Spleen (tissue), 11 donors: ENCODE results near the gene CTRL. TPM values are rescaled to one million over a fixed set of nuclear protein-coding genes. Genes with fewer than 3 reads are reported as not detected.
A peak's percentile ranks its signal among the peaks of the same experiment; 100 is the strongest.

ENCODE experiments used
- DNase-seq: peaks from one replicate; pipeline ENCODE4 v3.0.0-alpha.2; 2020
- H3K27ac ChIP-seq, 8 donors: fragments of 200-600 bp; sonication (generic) in 7 of 8; 1 replicate in 4 of 8; 2 replicates in 4 of 8; pipeline versions ENCODE4 v1.5.0 to v1.8.0; 2016 to 2021; ENCODE audit warnings: inconsistent platforms in 4 of 8, mild to moderate bottlenecking in 4 of 8, moderate library complexity in 1 of 8
- H3K27me3 ChIP-seq, 7 donors: fragments of 200-600 bp; sonication (generic) in 6 of 7; replicated peaks in 1 of 7; 1 replicate in 4 of 7; 2 replicates in 3 of 7; pipeline versions ENCODE4 v1.5.0 to v1.8.0; 2016 to 2021; ENCODE audit warnings: inconsistent platforms in 3 of 7, mild to moderate bottlenecking in 1 of 7
- H3K36me3 ChIP-seq, 6 donors: fragments of 200-600 bp; sonication (generic) in 5 of 6; 1 replicate in 4 of 6; 2 replicates in 2 of 6; pipeline versions ENCODE4 v1.5.0 to v1.8.0; 2016 to 2021; ENCODE audit warnings: inconsistent platforms in 2 of 6
- H3K4me1 ChIP-seq, 6 donors: fragments of 200-600 bp; sonication (generic) in 5 of 6; 1 replicate in 3 of 6; 2 replicates in 3 of 6; pipeline versions ENCODE4 v1.5.0 to v1.8.0; 2016 to 2021; ENCODE audit warnings: inconsistent platforms in 3 of 6
- H3K4me3 ChIP-seq, 8 donors: fragments of 200-600 bp; sonication (generic) in 7 of 8; 1 replicate in 4 of 8; 2 replicates in 4 of 8; pipeline versions ENCODE4 v1.5.0 to v1.8.0; 2016 to 2021; ENCODE audit warnings: inconsistent platforms in 4 of 8, mild to moderate bottlenecking in 4 of 8, moderate library complexity in 2 of 8
- H3K9me3 ChIP-seq, 8 donors: fragments of 200-600 bp; sonication (generic) in 7 of 8; 1 replicate in 4 of 8; 2 replicates in 4 of 8; pipeline versions ENCODE4 v1.5.0 to v1.8.0; 2016 to 2021; ENCODE audit warnings: inconsistent platforms in 4 of 8
- POLR2A ChIP-seq, 3 donors: fragments of 450-650 bp; IDR thresholded peaks; one replicate each; pipeline ENCODE4 v1.5.1; 2017; ENCODE audit warnings: antibody characterized with exemption in 3 of 3, mild to moderate bottlenecking in 1 of 3
- POLR2AphosphoS5 ChIP-seq, 3 donors: sonication (generic); formaldehyde crosslinking; IDR thresholded peaks; one replicate each; pipeline ENCODE4 v1.5.1; 2017; ENCODE audit warnings: antibody characterized with exemption in 3 of 3
- WGBS, 5 donors: extraction: QIAGEN DNeasy Blood & Tissue Kit in 3 of 5; methylation state at CpG; one replicate each; pipeline versions ENCODE4 v1.1.5 to v1.1.7; 2013 to 2018; 5-methylcytosine and 5-hydroxymethylcytosine counted together
- intact Hi-C: fragments of 100-400 bp; cut with DNase I; formaldehyde crosslinking; loops from one replicate; pipeline ENCODE4 v1.15.0; 2023; ENCODE audit warnings: low total_unique reads
- polyA plus RNA-seq, 3 donors: library from polyadenylated mRNA; stranded (reverse); fragments of 200-250 nt; gene quantifications; one replicate each; pipeline ENCODE4 v1.2.1, GENCODE V29; 2013
- total RNA-seq, 7 donors: library from RNA; depleted of rRNA in 3 of 7; stranded (reverse); fragments of >200 nt in 3 of 7; fragmentation: NEBNext Ultra II Directional in 4 of 7; extraction: Animal tissue kit (Norgen Biotek cat#: 25700) in 4 of 7; gene quantifications; one replicate each; pipeline versions ENCODE4 v1.1.0 to v1.2.1, GENCODE V29; 2016 to 2021
- TF ChIP-seq, protein P1 (sequence below), 11 experiments: fragments of 200-600 bp in 7 of 11; fragments of 450-650 bp in 4 of 11; sonication (generic) in 4 of 11; IDR thresholded peaks in 8 of 11; conservative IDR thresholded peaks in 3 of 11; 1 replicate in 7 of 11; 2 replicates in 4 of 11; pipeline versions ENCODE4 v1.4.0 to v1.8.0; 2016 to 2021; ENCODE audit warnings: antibody characterized with exemption in 11 of 11, inconsistent platforms in 4 of 11, mild to moderate bottlenecking in 1 of 11
- donor health status: healthy with polysubstance abuse.
- donor health status: DM: no; HTN: no; CAD: no; lungs with moderate emphysema.
- donor health status: DM: no; HTN: no; CAD: no.
- donor health status: Bipolar disorder and iron deficiency.
- donor health status: healthy.
- donor health status: DM: no; HTN: no; CAD: no.
- donor health status: DM: yes; HTN: yes; CAD: no.

Gene CTRL
- total and polyA plus RNA-seq, 10 donors: 2.0 to 10.3 (median 4.7) TPM

DNA sequence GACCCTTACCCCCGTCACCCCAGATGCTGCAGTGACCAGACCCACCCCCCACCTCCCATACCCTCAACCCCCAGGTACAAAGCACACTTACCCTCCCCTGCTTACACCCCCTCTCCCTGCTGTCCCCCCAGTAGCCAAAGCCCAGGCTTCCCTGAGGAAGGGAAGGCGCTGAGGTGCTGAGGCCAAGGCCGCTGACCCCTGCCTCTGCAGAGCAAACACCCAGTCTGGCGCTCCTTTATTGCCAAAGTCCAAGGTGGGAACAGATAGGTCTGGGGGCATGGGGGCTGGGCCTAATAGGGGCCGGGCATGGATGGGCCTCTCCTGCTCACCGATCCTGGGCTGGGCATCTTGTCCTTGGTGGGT, 11.6 kb upstream of the CTRL start:
- 87 to 97% (median 92%) methylated on average over 6 of the region's 6 CpGs for WGBS, 5 donors
- TF ChIP-seq POLR2AphosphoS5 (IDR thresholded peaks at IDR 0.05) (no peak), POLR2A (IDR thresholded peaks at IDR 0.05) (no peak)
- TF ChIP-seq, protein P1, sequence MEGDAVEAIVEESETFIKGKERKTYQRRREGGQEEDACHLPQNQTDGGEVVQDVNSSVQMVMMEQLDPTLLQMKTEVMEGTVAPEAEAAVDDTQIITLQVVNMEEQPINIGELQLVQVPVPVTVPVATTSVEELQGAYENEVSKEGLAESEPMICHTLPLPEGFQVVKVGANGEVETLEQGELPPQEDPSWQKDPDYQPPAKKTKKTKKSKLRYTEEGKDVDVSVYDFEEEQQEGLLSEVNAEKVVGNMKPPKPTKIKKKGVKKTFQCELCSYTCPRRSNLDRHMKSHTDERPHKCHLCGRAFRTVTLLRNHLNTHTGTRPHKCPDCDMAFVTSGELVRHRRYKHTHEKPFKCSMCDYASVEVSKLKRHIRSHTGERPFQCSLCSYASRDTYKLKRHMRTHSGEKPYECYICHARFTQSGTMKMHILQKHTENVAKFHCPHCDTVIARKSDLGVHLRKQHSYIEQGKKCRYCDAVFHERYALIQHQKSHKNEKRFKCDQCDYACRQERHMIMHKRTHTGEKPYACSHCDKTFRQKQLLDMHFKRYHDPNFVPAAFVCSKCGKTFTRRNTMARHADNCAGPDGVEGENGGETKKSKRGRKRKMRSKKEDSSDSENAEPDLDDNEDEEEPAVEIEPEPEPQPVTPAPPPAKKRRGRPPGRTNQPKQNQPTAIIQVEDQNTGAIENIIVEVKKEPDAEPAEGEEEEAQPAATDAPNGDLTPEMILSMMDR (IDR thresholded peaks at IDR 0.05 in 8 of 11, conservative IDR thresholded peaks at IDR 0.05 in 3 of 11): no peak
- peaks cover 0 to 90% (median 41%) of the 10 kb centered on the region in 6 donors for H3K36me3 ChIP-seq
- H3K4me3 ChIP-seq: no peak overlapping the region
- DNase-seq: no peak
- no peaks in the 10 kb centered on the region for H3K9me3 ChIP-seq
- intact Hi-C loops: no loop called here
- H3K27ac ChIP-seq: peak overlapping the region in 2 of 8 donors; percentile 26 to 55
- H3K4me1 ChIP-seq: peaks cover 0 to 67% (median 23%) of the 10 kb centered on the region in 6 donors
- H3K27me3 ChIP-seq: no peaks in the 10 kb centered on the region

DNA sequence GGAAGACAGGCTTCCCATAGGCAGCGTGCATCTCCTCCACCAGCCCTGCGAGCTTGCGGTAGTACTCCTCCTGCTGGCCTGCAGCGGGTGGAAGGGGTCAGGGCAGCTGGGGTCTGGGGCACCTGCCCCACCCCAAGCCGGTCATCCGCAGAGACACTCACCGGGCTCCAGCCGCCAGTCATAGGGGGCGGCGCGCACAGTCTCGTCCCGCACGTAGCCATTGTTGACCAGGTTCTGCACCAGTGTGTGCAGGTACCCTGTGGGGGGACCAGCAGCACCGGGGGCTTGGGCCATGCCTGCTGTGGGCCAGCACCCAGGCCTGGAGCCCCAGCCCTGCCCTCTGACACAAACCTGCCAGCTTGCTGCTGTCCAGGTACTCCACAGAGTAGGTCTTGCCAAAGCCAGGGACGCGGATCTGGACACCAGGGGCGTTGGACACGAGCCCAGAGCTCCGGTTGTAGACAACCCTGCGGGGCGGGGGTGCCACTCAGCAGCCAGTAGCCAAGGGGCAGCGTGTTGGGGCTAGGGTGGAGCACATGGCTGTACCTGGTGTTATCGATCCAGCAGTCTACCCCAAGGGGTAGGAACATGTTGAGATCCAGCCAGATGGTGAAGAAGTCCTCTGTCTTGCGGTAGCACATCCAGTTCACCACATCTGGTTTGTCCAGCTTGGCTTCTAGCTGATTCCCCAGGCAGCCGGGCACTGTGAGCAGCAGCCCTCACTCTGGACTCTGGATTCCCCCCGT, 11.0 kb upstream of the CTRL start:
- no peak for DNase-seq
- peak overlapping the region in 2 of 8 donors; percentile 50 to 55 for H3K27ac ChIP-seq
- no peaks in the 10 kb centered on the region for H3K9me3 ChIP-seq
- TF ChIP-seq POLR2A (IDR thresholded peaks at IDR 0.05) (no peak), POLR2AphosphoS5 (IDR thresholded peaks at IDR 0.05) (peak in 2 of 3 donors; percentile 26 to 68)
- TF ChIP-seq, protein P1 (IDR thresholded peaks at IDR 0.05 in 8 of 11, conservative IDR thresholded peaks at IDR 0.05 in 3 of 11): peak in 1 of 11 experiments; percentile 5
- peaks cover 0 to 84% (median 35%) of the 10 kb centered on the region in 6 donors for H3K36me3 ChIP-seq
- intact Hi-C loops: no loop called here
- H3K4me3 ChIP-seq: no peak overlapping the region
- WGBS, 5 donors: 93 to 95% (median 94%) methylated on average over 19 to 27 of the region's 27 CpGs
- H3K27me3 ChIP-seq: no peaks in the 10 kb centered on the region
- H3K4me1 ChIP-seq: peaks cover 0 to 72% (median 24%) of the 10 kb centered on the region in 6 donors

DNA sequence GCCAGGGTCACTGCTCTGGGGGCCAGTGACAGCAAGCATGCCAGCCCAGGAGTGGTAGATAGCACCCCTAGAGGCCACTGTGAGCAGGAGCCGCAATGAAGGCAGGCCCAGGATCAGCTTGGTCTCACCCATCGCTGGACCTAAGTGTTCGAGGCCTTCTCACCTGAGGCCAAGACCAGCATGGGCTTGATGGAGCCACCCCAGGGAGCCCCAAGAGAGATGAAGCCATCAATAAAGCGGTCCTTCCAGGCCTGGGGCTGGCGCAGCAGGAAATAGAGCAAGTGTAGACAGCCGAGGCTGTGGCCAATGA, 10.5 kb upstream of the CTRL start:
- DNase-seq: no peak
- Histone ChIP-seq H3K27me3 (no peaks in the 10 kb centered on the region), H3K4me1 (peaks cover 2 to 77% (median 29%) of the 10 kb centered on the region in 6 donors), H3K4me3 (no peak overlapping the region), H3K9me3 (no peaks in the 10 kb centered on the region), H3K36me3 (peaks cover 0 to 79% (median 30%) of the 10 kb centered on the region in 6 donors), H3K27ac (peak overlapping the region in 3 of 8 donors; percentile 8 to 55 (median 50))
- TF ChIP-seq POLR2A (IDR thresholded peaks at IDR 0.05) (no peak), POLR2AphosphoS5 (IDR thresholded peaks at IDR 0.05) (no peak)
- TF ChIP-seq, protein P1 (IDR thresholded peaks at IDR 0.05 in 8 of 11, conservative IDR thresholded peaks at IDR 0.05 in 3 of 11): peak in 10 of 11 experiments; percentile 23 to 75 (median 62)
- WGBS, 5 donors: 76 to 86% (median 84%) methylated on average over 5 to 6 of the region's 6 CpGs
- intact Hi-C loops: no loop called here

DNA sequence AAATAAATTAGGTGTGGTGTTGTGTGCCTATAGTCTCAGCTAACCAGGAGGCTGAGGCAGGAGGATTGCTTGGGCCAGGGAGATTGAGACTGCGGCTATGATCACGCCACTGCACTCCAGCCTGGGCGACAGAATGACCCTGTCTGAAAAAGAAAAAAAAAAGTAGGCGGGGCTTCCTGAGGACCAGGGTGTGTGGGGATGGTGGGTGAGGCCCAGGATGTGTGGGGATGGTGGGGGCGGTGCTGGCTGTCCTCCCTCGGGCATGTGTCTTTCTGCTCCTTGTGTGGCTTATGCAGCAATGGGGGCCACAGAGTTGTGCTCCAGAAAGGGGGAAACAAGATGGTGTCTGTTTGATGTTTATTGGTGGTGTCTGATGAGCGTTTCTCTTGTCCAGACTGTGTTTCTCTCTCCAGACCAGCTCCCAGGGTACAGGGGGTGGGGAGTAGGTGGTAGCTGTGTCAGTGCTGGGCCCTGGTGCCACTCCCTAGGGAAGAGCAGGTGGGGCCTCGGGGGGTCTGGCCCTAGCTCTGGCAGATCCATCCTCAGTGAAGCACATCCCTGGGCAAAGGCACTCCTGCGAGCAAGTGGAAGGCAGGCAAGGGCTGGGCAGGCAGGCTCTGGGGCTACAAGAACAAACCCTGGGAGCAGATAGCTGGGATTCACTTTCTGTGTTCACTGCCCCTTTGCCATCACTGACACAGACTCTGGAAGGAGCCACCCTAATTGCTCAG, 10.0 kb upstream of the CTRL start:
- Histone ChIP-seq H3K9me3 (no peaks in the 10 kb centered on the region), H3K4me3 (no peak overlapping the region), H3K4me1 (peaks cover 2 to 83% (median 34%) of the 10 kb centered on the region in 6 donors), H3K27ac (peak overlapping the region in 4 of 8 donors; percentile 8 to 55 (median 35)), H3K36me3 (peaks cover 0 to 74% (median 25%) of the 10 kb centered on the region in 6 donors), H3K27me3 (no peaks in the 10 kb centered on the region)
- intact Hi-C loops: no loop called here
- no peak for DNase-seq
- WGBS, 5 donors: 78 to 86% (median 80%) methylated on average over 8 to 9 of the region's 9 CpGs
- TF ChIP-seq POLR2A (IDR thresholded peaks at IDR 0.05): no peak
- TF ChIP-seq, protein P1 (IDR thresholded peaks at IDR 0.05 in 8 of 11, conservative IDR thresholded peaks at IDR 0.05 in 3 of 11): no peak
- no peak for TF ChIP-seq POLR2AphosphoS5 (IDR thresholded peaks at IDR 0.05)
